ENCODE data around the gene IKZF2. TPM values are rescaled to one million over a fixed set of nuclear protein-coding genes. Genes with fewer than 3 reads are reported as not detected.

The IKZF2 gene
- total RNA-seq, 1 donor: 11.3 TPM

DNA sequence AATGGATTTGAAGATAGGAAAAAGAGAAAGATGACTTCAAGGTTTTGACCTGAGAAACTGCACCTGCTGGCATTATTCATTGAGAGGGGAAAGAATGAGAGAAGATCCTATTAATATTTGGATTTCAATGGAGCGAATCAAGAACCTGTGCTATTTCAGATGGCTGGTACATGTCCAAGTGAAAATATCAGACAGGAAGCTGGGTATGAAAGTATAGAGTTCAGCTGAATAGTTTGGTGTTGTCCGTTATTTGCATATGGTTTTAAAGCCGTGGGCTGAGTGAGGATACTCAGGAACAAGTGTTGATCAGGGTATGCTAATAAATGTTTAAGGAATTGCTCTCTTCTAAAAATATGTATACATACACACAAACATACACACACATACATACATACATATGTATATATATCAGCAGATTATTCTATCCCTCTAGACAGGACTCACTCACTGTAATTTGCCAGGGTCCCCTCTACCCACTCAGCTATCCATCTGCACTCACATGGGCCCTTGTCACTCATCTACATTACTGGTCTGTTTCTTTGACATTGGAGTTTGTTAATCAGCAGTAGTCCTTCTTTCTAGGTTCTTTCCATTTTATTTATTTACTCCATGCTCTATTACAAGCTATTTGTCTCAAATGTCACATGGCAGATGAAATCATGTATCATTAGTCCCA is 33.9 kb upstream of the IKZF2 start:
- DNase-seq (ENCODE audit: low read depth): no peak
- no peak overlapping the region for H3K4me3 ChIP-seq (ENCODE audit: low read depth, low read length)
- TF ChIP-seq, protein P1, sequence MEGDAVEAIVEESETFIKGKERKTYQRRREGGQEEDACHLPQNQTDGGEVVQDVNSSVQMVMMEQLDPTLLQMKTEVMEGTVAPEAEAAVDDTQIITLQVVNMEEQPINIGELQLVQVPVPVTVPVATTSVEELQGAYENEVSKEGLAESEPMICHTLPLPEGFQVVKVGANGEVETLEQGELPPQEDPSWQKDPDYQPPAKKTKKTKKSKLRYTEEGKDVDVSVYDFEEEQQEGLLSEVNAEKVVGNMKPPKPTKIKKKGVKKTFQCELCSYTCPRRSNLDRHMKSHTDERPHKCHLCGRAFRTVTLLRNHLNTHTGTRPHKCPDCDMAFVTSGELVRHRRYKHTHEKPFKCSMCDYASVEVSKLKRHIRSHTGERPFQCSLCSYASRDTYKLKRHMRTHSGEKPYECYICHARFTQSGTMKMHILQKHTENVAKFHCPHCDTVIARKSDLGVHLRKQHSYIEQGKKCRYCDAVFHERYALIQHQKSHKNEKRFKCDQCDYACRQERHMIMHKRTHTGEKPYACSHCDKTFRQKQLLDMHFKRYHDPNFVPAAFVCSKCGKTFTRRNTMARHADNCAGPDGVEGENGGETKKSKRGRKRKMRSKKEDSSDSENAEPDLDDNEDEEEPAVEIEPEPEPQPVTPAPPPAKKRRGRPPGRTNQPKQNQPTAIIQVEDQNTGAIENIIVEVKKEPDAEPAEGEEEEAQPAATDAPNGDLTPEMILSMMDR (IDR thresholded peaks at IDR 0.05; ENCODE audit: insufficient read depth, low read length): no peak

- TF ChIP-seq, protein P1 (IDR thresholded peaks at IDR 0.05; ENCODE audit: insufficient read depth, low read length): no peak
- H3K4me3 ChIP-seq (ENCODE audit: low read depth, low read length): no peak overlapping the region
- no peak for DNase-seq (ENCODE audit: low read depth)
Measured at GRCh38 chr2:213181712-213182111, 30.3 kb upstream of the IKZF2 start.

DNA sequence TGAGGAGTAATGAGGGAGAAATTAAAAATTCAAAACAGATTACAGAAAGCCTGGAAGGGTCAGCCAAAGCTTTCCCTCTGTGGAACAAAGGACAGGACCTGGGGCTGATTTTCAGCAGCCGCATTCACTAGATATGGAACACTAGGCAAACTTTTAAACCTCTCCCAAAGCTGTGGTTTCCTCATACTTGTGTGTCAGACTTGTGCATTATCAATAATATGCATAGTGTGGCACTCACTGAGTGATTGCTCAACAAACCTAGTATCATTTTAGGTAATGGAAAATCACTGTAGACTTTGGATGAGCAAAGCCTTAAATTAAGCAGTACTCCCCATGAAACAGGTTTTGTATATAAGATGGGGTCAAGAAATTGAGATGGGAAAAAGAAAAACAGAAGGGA is 26.3 kb upstream of the IKZF2 start:
- TF ChIP-seq, protein P1 (IDR thresholded peaks at IDR 0.05; ENCODE audit: insufficient read depth, low read length): no peak
- no peak overlapping the region for H3K4me3 ChIP-seq (ENCODE audit: low read depth, low read length)
- DNase-seq (ENCODE audit: low read depth): no peak

DNA sequence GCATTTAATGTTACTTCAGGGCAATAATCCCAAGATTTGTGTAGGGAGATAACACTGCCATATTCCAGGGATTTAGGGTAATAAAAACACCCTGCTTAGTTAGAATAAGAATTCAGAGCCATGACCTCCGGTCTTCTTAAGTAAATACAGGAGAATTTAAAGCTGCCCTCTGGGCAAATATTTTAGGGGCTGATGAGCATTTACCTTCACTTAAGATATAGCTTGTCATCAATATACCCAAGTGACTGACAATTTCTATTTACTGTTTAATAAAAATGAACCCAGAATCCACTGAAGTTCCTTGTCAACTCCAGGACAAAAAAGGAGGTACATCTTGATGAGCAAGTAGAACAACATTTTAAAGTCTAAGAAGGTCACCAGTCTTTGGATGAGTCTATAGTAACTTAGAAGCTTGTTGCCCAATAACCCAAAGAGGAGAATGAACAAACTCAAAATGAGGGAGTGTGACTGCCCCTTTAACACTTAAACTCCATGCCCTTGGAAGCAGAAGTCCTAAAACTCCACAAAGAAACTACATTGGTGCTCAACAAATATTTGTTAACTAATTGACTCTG is 24.3 kb upstream of the IKZF2 start:
- TF ChIP-seq, protein P1 (IDR thresholded peaks at IDR 0.05; ENCODE audit: insufficient read depth, low read length): no peak
- no peak overlapping the region for H3K4me3 ChIP-seq (ENCODE audit: low read depth, low read length)
- no peak for DNase-seq (ENCODE audit: low read depth)

GRCh38 chr2:213172641-213173040 is 21.2 kb upstream of the IKZF2 start:
- H3K4me3 ChIP-seq (ENCODE audit: low read depth, low read length): no peak overlapping the region
- no peak for DNase-seq (ENCODE audit: low read depth)
- TF ChIP-seq, protein P1 (IDR thresholded peaks at IDR 0.05; ENCODE audit: insufficient read depth, low read length): no peak

- no peak for DNase-seq (ENCODE audit: low read depth)
Measured at GRCh38 chr2:213171147-213171546, 19.7 kb upstream of the IKZF2 start.

More at GRCh38 chr2:213171147-213171546, 19.7 kb upstream of the IKZF2 start:
- TF ChIP-seq, protein P1 (IDR thresholded peaks at IDR 0.05; ENCODE audit: insufficient read depth, low read length): no peak
- no peak overlapping the region for H3K4me3 ChIP-seq (ENCODE audit: low read depth, low read length)
